Stimulated activated CD4-positive, alpha-beta T cell treated with anti-CD3 and anti-CD28 coated beads, Interleukin-15, amount 100 ng/mL, for 24 hours (primary cell): ENCODE measurements around the gene FSD1L.
"Not testable (repeated sequence)": the region's sequence is repeated elsewhere in the genome, so short reads cannot be mapped to it uniquely, and the experiment has no call there.

Experiments
- DNase-seq: peaks from one replicate; pipeline ENCODE4 v3.0.0-alpha.2; 2020

Gene FSD1L

DNA sequence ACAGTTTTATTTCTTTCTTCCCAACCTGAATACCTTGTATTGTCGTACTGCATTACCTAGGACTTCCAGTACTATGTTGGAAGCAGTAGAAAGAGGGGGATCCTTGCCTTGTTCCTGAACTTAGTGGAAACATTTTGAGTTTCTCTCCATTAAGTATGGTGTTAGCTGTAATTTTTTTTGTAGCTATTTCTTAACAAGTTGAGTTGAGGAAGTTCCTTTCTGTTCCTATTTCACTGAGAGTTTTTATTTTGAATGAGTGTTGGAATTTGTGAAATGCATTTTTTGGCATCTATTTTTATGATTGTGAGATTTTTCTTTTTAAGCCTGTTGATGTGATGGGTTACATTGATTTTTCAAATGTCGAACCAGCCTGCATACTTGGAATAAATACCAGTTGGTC, 49.0 kb downstream of the FSD1L start:
- DNase-seq = no peak

GRCh38 chr9:105497704-105498103, 49.9 kb downstream of the FSD1L start:
- DNase-seq = no peak

- no peak for DNase-seq
Measured at GRCh38 chr9:105500108-105500766, 52.4 kb downstream of the FSD1L start.

GRCh38 chr9:105501414-105501813, 53.6 kb downstream of the FSD1L start:
- DNase-seq = no peak

- DNase-seq = no peak
Measured at GRCh38 chr9:105502276-105502675, 54.4 kb downstream of the FSD1L start.

DNA sequence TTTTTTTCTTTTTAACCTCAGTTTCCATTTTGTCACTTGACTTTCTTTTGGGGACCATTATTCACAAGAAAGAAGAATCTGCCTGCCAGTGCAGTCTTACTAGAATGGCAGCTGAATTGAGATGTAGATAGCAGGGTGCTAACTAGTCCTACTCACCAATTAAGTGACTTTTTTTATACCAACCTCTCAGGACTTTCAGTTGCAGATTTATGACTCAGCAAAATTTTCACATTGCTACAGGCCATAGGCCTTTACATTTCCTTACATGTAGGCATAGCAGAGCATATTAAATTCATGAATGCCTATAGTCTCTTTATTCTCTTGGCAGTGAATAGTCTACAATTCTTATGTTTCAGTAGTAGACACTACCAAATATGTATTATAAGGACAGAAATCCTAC, 56.0 kb downstream of the FSD1L start:
- DNase-seq = no peak

DNA sequence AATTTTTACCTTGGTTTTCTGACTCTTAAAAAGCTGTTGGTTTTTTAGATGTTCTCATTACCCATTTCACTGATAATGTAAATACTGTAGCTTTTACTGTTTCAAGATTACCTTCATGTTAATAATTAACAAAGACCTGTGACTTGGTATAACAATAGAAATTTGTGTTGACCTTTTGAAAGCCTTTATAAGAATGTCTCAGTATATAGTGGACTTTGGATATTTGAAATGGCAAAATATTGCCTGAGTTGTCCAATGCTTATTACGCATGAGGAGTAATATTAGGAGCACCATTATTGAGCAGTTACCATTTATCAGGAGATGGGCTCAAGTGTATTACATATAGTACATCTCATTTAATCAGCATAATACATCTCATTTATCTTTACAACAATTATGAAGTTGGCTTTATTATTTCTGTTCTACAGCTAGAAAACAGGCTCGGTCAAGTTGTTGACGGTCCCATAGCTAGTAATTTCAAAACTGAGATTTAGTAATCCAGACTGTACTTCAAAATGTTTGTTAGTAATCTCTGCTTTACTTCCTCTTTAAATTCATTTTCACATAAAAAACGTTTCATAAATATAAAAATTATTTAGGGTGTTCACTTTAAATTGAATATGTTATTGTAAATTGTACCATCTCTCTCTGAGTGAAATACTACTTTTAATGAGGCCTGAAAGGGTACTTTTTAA, 59.4 kb downstream of the FSD1L start:
- DNase-seq = no peak

- DNase-seq = no peak
Measured at GRCh38 chr9:105508530-105508929, 60.7 kb downstream of the FSD1L start.

- DNase-seq = no peak
Measured at GRCh38 chr9:105510024-105510423, 62.2 kb downstream of the FSD1L start.

DNA sequence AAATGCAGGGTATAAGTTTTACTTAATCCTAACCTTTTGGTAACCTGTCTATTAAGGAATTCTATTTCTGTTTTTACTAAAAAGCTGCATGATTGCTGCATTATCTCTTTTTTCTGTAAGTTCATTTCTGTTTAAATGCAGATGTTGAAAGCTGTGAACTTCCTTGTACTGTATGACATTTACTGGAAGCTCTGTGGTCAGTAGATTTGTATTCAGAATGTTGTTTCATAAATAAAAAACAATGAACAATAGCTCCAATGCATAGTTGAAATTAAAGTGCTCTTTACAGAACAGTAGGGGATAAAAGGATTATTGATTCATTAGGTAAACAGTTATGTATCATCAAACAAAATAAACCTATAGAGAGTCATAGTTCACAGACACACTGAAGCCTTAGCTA, 63.6 kb downstream of the FSD1L start:
- no peak for DNase-seq

DNA sequence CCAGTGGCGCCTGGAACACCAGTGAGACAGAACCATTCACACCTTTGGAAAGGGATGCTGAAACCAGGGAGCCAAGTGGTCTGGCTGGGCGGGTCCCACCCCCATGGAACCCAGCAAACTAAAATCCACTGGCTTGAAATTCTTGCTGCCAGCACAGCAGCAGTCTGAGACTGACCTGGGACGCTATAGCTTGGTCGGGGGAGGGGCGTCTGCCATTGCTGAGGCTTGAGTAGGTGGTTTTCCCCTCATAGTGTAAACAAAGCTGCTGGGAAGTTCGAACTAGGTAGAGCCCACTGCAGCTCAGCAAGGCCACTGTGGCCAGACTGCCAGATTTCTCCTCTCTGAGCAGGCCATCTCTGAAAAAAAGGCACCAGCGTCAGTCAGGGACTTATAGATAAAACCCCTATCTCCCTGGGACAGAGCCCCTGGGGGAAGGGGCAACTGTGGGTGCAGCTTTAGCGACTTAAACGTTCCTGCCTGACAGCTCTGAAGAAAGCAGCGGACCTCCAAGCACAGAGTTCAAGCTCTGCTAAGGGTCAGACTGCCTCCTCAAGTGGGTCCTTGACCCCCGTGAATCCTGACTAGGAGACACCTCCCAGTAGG, 68.1 kb downstream of the FSD1L start:
- no peak for DNase-seq

- peak; percentile 44 for DNase-seq
Measured at GRCh38 chr9:105519710-105520369, 72.0 kb downstream of the FSD1L start.

GRCh38 chr9:105520992-105521391, 73.2 kb downstream of the FSD1L start:
- not testable (repeated sequence) for DNase-seq

DNA sequence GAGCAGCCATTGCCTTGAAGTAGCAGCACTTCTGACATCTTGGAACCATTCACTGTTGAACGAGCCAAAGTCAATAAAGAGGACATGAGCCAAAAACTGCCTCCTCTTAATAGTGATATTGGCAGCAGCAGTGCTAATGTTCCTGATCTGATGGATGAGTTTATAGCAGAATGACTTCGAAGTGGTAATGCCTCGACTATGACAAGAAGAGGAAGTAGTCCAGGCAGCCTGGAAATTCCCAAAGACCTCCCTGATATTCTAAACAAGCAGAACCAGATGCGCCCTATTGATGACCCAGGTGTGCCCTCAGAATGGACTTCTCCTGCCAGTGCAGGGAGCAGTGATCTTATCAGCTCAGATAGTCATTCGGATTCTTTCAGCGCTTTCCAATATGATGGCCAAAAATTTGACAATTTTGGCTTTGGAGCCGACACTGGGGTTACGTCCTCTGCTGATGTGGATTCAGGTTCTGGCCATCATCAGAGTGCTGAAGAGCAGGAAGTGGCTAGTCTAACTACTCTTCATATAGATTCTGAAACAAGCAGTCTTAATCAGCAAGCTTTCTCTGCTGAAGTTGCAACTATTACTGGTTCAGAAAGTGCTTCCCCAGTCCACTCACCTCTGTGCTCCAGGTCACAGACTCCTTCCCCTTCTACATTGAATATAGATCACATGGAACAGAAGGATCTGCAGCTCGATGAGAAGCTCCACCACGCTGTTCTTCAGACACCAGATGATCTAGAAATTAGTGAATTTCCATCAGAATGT, 75.0 kb downstream of the FSD1L start:
- DNase-seq = not testable (repeated sequence)

DNA sequence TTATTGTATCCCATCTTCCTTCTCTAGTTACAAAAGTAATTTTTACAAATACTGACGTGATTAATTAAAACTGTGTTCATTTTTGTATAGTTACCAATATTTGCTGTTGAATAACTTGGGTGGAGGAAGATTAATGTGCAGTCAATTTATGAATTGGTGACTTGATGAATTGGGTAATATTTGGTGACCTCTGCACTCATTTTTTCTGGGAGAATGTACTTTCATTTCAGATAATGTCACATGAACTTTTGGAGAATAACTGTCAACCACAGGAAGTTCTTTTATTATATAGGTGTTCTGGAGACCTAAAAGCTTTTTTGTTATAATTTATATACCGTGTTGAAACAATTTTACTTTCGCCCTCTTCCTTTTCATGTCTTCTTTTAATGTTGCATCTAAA, 83.7 kb downstream of the FSD1L start:
- no peak for DNase-seq

- no peak for DNase-seq
Measured at GRCh38 chr9:105535920-105536668, 88.3 kb downstream of the FSD1L start.

- DNase-seq = no peak
Measured at GRCh38 chr9:105539452-105539851, 91.6 kb downstream of the FSD1L start.

- no peak for DNase-seq
Measured at GRCh38 chr9:105541838-105542237, 94.0 kb downstream of the FSD1L start.

DNA sequence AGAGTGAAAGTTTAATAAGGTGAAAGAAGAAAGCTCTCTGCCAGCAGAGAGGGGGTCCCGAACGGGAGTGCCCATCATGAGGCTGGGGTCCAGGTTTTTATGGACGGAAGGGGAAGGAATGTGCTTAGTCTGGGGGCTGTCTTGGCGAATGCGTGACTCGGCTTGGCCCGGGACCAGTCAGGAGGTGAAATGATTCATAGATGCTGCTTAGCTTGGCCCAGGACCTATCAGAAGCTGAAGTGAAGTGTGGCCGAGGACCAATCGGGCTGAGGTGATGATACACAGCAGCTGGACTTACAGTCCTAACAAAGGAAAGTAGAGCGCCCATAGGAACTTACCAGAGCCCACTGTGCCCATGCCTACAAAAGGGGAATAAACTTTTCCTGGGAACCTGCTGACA, 106.2 kb downstream of the FSD1L start:
- DNase-seq = no peak

- peak; percentile 90 for DNase-seq
Measured at GRCh38 chr9:105557804-105558610, 110.2 kb downstream of the FSD1L start, which contains the start of gene FKTN. Gene FKTN (plus strand): TSS chr9:105558131. CDS start chr9:105575033, 16,902 bp downstream.

DNA sequence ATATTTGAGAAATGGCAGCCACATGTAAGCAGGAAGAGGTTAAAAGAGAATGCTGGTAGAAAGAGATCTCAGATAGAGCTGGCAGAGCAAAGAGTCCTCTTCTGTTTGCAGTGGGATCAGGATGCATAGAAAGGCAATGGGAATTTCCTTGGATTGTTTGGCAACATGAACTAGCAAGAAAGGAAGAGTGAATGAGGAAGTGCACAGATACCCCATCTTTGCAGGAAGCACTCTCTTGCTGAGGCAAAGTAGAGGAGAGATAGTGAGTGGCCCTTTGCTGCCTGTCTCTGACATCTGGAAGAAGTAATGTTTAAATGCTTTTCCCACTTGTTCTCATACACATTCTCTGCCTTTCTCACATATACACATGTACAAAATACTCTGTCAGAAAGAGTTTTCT, 124.6 kb downstream of the FSD1L start:
- no peak for DNase-seq
